ENCODE data around the gene PRIM1.

The PRIM1 gene

GRCh38 chr12:56720731-56721151, 31.4 kb downstream of the PRIM1 start:
- TF ChIP-seq CREB1 (IDR thresholded peaks at IDR 0.05; ENCODE audit: low read depth) (no peak), REST (IDR thresholded peaks at IDR 0.05; ENCODE audit: low read depth) (no peak), TEAD4 (IDR thresholded peaks at IDR 0.05) (no peak), TAF1 (IDR thresholded peaks at IDR 0.05; ENCODE audit: low read depth) (no peak), TCF12 (IDR thresholded peaks at IDR 0.05; ENCODE audit: low read depth) (no peak), NFIC (IDR thresholded peaks at IDR 0.05) (no peak), MAX (IDR thresholded peaks at IDR 0.05) (no peak), EGR1 (IDR thresholded peaks at IDR 0.05) (no peak), YY1 (IDR thresholded peaks at IDR 0.05; ENCODE audit: low read depth) (no peak), ZBTB7A (IDR thresholded peaks at IDR 0.05; ENCODE audit: low read depth) (no peak), FOXM1 (IDR thresholded peaks at IDR 0.05; ENCODE audit: borderline replicate concordance, low read depth) (no peak)
- TF ChIP-seq, protein P1, sequence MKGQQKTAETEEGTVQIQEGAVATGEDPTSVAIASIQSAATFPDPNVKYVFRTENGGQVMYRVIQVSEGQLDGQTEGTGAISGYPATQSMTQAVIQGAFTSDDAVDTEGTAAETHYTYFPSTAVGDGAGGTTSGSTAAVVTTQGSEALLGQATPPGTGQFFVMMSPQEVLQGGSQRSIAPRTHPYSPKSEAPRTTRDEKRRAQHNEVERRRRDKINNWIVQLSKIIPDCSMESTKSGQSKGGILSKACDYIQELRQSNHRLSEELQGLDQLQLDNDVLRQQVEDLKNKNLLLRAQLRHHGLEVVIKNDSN (IDR thresholded peaks at IDR 0.05) = no peak

- no peak for TF ChIP-seq ZBTB7A (IDR thresholded peaks at IDR 0.05; ENCODE audit: low read depth)
- TF ChIP-seq, protein P1 (IDR thresholded peaks at IDR 0.05) = no peak
- no peak for TF ChIP-seq REST (IDR thresholded peaks at IDR 0.05; ENCODE audit: low read depth)
These were observed 33.1 kb downstream of the PRIM1 start for GRCh38 chr12:56719056-56719455.

DNA sequence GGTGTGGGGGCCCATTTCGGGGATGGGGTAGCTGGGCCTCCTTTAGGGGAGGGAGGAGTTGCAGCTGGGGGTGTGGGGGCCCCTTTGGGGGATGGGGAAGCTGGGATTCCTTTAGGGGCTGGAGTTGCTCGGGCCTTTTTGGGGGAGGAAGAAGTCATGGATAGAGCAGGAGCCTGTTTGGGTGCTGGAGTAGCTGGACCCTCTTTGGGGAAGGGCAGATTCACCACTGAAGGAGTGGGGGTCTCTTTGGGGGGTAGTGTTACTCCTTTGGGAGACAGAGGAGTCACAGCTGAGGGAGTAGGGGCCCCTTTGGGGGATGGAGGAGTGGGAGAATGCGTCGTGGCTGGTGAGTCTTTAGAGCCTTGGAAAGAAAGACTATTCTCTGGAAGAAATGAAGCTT, 33.5 kb downstream of the PRIM1 start:
- TF ChIP-seq NFIC (IDR thresholded peaks at IDR 0.05) (no peak), EGR1 (IDR thresholded peaks at IDR 0.05) (no peak), EP300 (IDR thresholded peaks at IDR 0.05; ENCODE audit: borderline replicate concordance) (no peak), FOXM1 (IDR thresholded peaks at IDR 0.05; ENCODE audit: borderline replicate concordance, low read depth) (no peak), CEBPB (IDR thresholded peaks at IDR 0.05) (no peak), ZBTB7A (IDR thresholded peaks at IDR 0.05; ENCODE audit: low read depth) (peak; percentile 35; the same call in 1 of the 2 replicates)
- TF ChIP-seq, protein P1 (IDR thresholded peaks at IDR 0.05) = no peak

- TF ChIP-seq EGR1 (IDR thresholded peaks at IDR 0.05) (no peak), NFIC (IDR thresholded peaks at IDR 0.05) (no peak), TAF1 (IDR thresholded peaks at IDR 0.05; ENCODE audit: low read depth) (no peak), CREB1 (IDR thresholded peaks at IDR 0.05; ENCODE audit: low read depth) (no peak), REST (IDR thresholded peaks at IDR 0.05; ENCODE audit: low read depth) (no peak), YY1 (IDR thresholded peaks at IDR 0.05; ENCODE audit: low read depth) (no peak)
- TF ChIP-seq, protein P1 (IDR thresholded peaks at IDR 0.05) = no peak
These were observed 34.0 kb downstream of the PRIM1 start for GRCh38 chr12:56718149-56718548.
